ENCODE measurements around the gene TPD52L1.

Gene TPD52L1

GRCh38 chr6:125285353-125285752 is 131.8 kb downstream of the TPD52L1 start:
- DNase-seq (ENCODE audit: low spot score), result no peak
- TF ChIP-seq, protein P1, sequence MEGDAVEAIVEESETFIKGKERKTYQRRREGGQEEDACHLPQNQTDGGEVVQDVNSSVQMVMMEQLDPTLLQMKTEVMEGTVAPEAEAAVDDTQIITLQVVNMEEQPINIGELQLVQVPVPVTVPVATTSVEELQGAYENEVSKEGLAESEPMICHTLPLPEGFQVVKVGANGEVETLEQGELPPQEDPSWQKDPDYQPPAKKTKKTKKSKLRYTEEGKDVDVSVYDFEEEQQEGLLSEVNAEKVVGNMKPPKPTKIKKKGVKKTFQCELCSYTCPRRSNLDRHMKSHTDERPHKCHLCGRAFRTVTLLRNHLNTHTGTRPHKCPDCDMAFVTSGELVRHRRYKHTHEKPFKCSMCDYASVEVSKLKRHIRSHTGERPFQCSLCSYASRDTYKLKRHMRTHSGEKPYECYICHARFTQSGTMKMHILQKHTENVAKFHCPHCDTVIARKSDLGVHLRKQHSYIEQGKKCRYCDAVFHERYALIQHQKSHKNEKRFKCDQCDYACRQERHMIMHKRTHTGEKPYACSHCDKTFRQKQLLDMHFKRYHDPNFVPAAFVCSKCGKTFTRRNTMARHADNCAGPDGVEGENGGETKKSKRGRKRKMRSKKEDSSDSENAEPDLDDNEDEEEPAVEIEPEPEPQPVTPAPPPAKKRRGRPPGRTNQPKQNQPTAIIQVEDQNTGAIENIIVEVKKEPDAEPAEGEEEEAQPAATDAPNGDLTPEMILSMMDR (IDR thresholded peaks at IDR 0.05; ENCODE audit: extremely low read depth, missing control alignments), result no peak

- TF ChIP-seq, protein P1 (IDR thresholded peaks at IDR 0.05; ENCODE audit: extremely low read depth, missing control alignments), result no peak
- no peak for DNase-seq (ENCODE audit: low spot score)
Observed at GRCh38 chr6:125285936-125286335, 132.4 kb downstream of the TPD52L1 start.

DNA sequence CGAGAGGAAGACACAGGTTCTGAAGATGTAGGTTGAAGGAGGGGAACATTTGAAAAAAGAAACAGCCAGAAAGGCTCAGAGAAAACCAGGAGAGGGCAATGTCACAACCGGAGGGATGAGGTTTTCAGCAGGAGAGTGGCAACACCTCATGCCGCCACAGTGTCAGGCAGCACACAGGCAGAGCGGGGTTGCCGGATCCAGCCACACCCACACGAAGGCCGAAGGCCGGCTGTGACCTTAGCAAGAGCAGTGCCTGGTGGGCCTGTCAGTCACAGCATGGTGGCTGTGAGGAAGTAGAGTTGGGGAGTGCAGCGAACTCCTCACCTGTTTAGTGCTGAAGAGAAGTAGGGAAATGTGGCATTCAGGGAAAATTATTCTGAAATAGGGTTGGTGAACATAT is 134.1 kb downstream of the TPD52L1 start:
- TF ChIP-seq, protein P1 (IDR thresholded peaks at IDR 0.05; ENCODE audit: extremely low read depth, missing control alignments), result no peak
- DNase-seq (ENCODE audit: low spot score), result no peak

DNA sequence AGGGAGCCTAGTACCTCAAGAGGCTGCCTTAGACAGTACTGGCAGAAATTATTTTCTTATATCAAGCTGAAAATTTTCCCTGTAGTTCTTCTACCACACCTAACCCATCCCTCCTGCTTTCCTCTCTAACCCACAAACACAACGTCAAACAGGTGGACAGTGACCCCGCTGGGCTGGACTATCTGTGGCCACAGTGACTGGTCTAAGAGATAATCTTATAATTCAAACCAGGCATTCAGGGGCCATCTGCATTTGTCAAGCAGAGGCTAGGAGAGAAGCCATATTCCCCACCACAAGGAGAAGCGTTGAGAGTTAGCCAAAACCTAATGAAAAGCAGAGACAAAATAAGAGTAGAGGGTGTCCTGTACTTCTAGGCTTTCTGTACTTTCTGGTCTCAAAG is 140.0 kb downstream of the TPD52L1 start:
- TF ChIP-seq, protein P1 (IDR thresholded peaks at IDR 0.05; ENCODE audit: extremely low read depth, missing control alignments), result no peak
- no peak for DNase-seq (ENCODE audit: low spot score)

DNA sequence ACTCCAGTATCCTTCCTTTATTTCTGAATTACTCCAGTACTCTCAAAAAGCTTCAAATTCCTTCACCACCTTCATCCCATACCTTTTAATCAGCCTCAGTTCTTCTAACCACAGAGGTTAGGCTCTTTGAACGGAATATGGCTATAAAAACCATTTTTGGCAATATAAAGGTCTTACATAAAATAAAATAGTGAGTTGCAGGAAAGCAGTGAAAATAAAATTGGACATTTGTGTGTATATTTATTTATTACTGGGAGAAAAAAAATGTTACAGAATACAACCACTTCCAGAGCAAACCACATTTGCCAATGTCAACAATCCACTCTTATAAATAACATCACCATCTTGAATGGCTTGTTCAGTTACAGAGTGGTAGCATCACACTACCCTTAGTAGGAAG is 140.5 kb downstream of the TPD52L1 start:
- DNase-seq (ENCODE audit: low spot score), result no peak
- TF ChIP-seq, protein P1 (IDR thresholded peaks at IDR 0.05; ENCODE audit: extremely low read depth, missing control alignments), result no peak

GRCh38 chr6:125294925-125295324 is 141.4 kb downstream of the TPD52L1 start:
- DNase-seq (ENCODE audit: low spot score), result no peak
- TF ChIP-seq, protein P1 (IDR thresholded peaks at IDR 0.05; ENCODE audit: extremely low read depth, missing control alignments), result no peak

DNA sequence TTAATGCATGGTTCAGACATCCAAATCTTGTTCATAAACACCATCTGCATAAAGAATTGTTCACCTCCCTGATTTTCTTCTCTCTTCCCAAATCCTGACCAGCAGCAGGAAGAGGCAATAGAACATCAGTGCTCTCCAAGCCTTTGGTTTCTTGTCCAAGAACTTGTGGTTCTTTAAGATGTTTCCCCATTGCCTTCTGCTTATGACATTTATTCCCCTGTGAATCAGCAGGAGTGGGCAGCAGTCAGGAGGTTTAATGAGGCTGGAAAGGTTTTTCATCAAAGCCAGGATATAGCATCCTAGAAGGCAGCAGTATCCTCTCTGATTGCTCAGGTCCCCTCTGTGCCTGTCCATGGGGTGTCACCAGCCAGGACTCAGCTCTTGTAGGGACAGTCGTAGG is 142.9 kb downstream of the TPD52L1 start:
- DNase-seq (ENCODE audit: low spot score), result no peak
- TF ChIP-seq, protein P1 (IDR thresholded peaks at IDR 0.05; ENCODE audit: extremely low read depth, missing control alignments), result no peak
